Colon (tissue), 2 donors: ENCODE results near the gene OR2Z1.
"Not testable (repeated sequence)": the region's sequence is repeated elsewhere in the genome, so short reads cannot be mapped to it uniquely, and the experiment has no call there.

Source experiments
- FAIRE-seq: peaks from 2 replicates; lab custom pipeline; 2012; peaks lifted over from hg19 to GRCh38; lab: Jason Lieb, UNC
- donor health status: control.
- donor health status: control.

The OR2Z1 gene

GRCh38 chr19:8703223-8703622 lies 18.2 kb upstream of the OR2Z1 start:
- no peak for FAIRE-seq

- not testable (repeated sequence) for FAIRE-seq
Measured at GRCh38 chr19:8705304-8705703, 16.1 kb upstream of the OR2Z1 start.

GRCh38 chr19:8705742-8706141 lies 15.7 kb upstream of the OR2Z1 start:
- FAIRE-seq, result no peak

- not testable (repeated sequence) for FAIRE-seq
Measured at GRCh38 chr19:8710337-8710736, 11.1 kb upstream of the OR2Z1 start.

- FAIRE-seq, result no peak
Measured at GRCh38 chr19:8722032-8722431, 598 bp downstream of the OR2Z1 start.

GRCh38 chr19:8724276-8724675 lies 2.8 kb downstream of the OR2Z1 start:
- no peak for FAIRE-seq

- FAIRE-seq, result no peak
Measured at GRCh38 chr19:8731428-8732169, 10.2 kb downstream of the OR2Z1 start.

GRCh38 chr19:8738377-8738776 lies 16.9 kb downstream of the OR2Z1 start:
- FAIRE-seq, result no peak

- FAIRE-seq, result not testable (repeated sequence)
Measured at GRCh38 chr19:8739291-8740065, 18.0 kb downstream of the OR2Z1 start.

GRCh38 chr19:8767257-8767656 lies 45.8 kb downstream of the OR2Z1 start:
- not testable (repeated sequence) for FAIRE-seq

- FAIRE-seq, result not testable (repeated sequence)
Measured at GRCh38 chr19:8769265-8769664, 47.8 kb downstream of the OR2Z1 start.

- FAIRE-seq, result not testable (repeated sequence)
Measured at GRCh38 chr19:8773587-8773986, 52.2 kb downstream of the OR2Z1 start.
